ENCODE results near the gene LOC101059915.

GRCh38 chrX:71669492-71669891, 2.1 kb downstream of the LOC101059915 start:
- no peak for TF ChIP-seq YY1 (IDR thresholded peaks at IDR 0.05; ENCODE audit: insufficient read depth, insufficient read length)
- no peak for TF ChIP-seq ZNF274 (IDR thresholded peaks at IDR 0.05; ENCODE audit: low read depth, low read length)

Measured in NT2/D1 (cell line).